Measurements from ENCODE around the gene CACNA1I.

Gene CACNA1I

DNA sequence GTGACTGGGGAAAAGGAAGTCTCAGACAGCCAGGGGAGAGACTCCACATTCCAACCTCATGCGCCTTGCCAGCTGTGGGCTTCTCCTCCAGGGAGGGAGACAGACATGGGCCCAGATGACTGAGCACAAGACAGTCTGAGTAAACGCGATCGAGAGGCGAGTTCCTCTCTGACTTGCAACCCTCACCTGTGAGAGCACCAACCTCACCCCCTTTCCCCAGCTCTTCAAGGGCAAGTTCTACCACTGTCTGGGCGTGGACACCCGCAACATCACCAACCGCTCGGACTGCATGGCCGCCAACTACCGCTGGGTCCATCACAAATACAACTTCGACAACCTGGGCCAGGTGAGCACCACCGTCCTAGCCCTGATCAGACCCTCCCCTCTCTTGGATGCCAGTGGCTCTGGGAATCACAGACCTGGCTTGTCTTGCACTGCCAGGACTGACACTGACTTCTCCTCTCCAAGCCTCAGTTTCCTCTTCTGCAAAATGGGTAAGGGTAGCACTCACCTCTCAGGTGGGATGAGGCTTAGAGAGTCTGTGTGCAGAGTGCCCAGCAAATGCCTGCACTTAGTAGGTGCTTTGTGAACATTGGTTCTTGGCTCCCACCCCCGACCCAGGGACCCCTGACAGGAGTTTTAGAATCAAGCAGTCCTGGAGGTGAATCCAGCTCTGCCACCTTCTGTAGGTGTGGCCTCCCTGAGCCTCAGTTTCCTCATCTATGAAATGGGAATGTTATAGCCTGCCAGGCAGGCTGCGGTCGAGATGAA is 95.3 kb downstream of the CACNA1I start:
- TF ChIP-seq, protein P1, sequence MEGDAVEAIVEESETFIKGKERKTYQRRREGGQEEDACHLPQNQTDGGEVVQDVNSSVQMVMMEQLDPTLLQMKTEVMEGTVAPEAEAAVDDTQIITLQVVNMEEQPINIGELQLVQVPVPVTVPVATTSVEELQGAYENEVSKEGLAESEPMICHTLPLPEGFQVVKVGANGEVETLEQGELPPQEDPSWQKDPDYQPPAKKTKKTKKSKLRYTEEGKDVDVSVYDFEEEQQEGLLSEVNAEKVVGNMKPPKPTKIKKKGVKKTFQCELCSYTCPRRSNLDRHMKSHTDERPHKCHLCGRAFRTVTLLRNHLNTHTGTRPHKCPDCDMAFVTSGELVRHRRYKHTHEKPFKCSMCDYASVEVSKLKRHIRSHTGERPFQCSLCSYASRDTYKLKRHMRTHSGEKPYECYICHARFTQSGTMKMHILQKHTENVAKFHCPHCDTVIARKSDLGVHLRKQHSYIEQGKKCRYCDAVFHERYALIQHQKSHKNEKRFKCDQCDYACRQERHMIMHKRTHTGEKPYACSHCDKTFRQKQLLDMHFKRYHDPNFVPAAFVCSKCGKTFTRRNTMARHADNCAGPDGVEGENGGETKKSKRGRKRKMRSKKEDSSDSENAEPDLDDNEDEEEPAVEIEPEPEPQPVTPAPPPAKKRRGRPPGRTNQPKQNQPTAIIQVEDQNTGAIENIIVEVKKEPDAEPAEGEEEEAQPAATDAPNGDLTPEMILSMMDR (conservative IDR thresholded peaks at IDR 0.05) = no peak
- TF ChIP-seq ZFX (IDR thresholded peaks at IDR 0.05) = no peak
- H3K27ac ChIP-seq = no peak overlapping the region

- H3K27ac ChIP-seq = no peak overlapping the region
- TF ChIP-seq, protein P1 (conservative IDR thresholded peaks at IDR 0.05) = no peak
- no peak for TF ChIP-seq ZFX (IDR thresholded peaks at IDR 0.05)
These were observed 95.9 kb downstream of the CACNA1I start for GRCh38 chr22:39666495-39666894.

GRCh38 chr22:39666926-39667325 is 96.4 kb downstream of the CACNA1I start:
- H3K27ac ChIP-seq = no peak overlapping the region
- TF ChIP-seq ZFX (IDR thresholded peaks at IDR 0.05) = no peak
- TF ChIP-seq, protein P1 (conservative IDR thresholded peaks at IDR 0.05) = no peak

GRCh38 chr22:39669432-39669831 is 98.9 kb downstream of the CACNA1I start:
- no peak overlapping the region for H3K27ac ChIP-seq
- no peak for TF ChIP-seq ZFX (IDR thresholded peaks at IDR 0.05)
- TF ChIP-seq, protein P1 (conservative IDR thresholded peaks at IDR 0.05) = no peak

- H3K27ac ChIP-seq = no peak overlapping the region
- no peak for TF ChIP-seq ZFX (IDR thresholded peaks at IDR 0.05)
- TF ChIP-seq, protein P1 (conservative IDR thresholded peaks at IDR 0.05) = no peak
These were observed 101.4 kb downstream of the CACNA1I start for GRCh38 chr22:39671936-39672335.

DNA sequence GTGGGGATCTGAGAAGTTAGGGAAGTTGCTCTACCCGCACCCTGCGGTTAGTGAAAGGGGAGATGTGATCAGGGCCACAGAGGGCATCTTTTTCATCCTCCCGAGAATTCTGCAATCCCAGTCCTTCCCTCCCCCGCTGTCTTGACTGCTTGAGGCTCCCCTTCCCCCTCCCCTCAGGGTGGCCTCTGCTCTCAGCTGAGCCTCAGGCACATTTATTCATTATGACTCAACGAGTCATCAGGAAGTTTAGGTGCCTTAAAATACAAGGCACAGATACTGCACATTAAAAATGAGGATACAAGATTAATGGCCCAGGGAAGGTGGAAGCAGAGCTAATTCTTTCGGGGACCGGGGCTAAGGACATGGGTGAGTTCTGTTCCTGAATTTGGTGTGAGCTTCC is 104.0 kb downstream of the CACNA1I start:
- no peak overlapping the region for H3K27ac ChIP-seq
- no peak for TF ChIP-seq ZFX (IDR thresholded peaks at IDR 0.05)
- TF ChIP-seq, protein P1 (conservative IDR thresholded peaks at IDR 0.05) = no peak

DNA sequence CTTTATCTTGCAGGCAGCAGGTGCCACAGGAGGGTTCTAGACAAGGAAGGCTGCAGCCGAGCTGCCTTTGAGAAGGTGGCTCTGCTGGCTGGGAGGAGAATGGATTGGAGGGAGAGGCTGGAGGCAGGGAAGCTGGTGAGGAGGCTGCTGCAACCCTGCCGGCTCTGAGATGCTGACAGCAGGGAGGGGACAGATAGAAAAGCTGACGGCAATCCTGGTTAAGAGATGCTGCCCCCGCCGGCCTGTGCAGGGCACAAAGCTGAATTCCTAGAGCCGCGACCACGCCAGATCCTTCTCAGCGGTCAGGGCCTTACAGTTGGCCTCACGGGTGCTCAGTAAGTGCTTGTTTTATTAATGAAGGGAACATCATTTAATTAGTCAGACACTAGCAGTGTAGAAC is 105.4 kb downstream of the CACNA1I start:
- TF ChIP-seq, protein P1 (conservative IDR thresholded peaks at IDR 0.05) = no peak
- no peak for TF ChIP-seq ZFX (IDR thresholded peaks at IDR 0.05)
- H3K27ac ChIP-seq = no peak overlapping the region
